ENCODE measurements around the gene GUCD1.
"Not testable (repeated sequence)": the region's sequence is repeated elsewhere in the genome, so short reads cannot be mapped to it uniquely, and the experiment has no call there.

The GUCD1 gene

DNA sequence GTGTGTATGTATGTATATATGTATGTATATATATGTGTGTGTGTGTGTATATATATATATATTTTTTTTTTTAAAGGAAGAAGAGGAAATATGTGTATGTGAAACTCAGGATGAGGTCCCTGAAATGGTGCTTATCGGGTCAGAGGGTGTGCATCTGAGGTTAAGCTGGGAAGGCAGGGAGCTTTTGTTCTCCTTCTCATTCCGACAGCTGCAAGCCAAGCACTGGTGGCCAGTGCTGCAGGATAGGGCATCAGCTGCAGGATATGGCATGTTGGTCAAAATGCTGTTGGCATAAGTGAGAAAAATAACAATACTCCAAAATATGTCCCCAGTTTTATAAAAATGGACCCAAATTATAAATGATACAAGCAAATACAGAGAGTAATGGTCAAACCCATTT, 8.3 kb upstream of the GUCD1 start:
- no peak for DNase-seq

GRCh38 chr22:24559471-24559870, 4.5 kb upstream of the GUCD1 start:
- DNase-seq, result no peak

DNA sequence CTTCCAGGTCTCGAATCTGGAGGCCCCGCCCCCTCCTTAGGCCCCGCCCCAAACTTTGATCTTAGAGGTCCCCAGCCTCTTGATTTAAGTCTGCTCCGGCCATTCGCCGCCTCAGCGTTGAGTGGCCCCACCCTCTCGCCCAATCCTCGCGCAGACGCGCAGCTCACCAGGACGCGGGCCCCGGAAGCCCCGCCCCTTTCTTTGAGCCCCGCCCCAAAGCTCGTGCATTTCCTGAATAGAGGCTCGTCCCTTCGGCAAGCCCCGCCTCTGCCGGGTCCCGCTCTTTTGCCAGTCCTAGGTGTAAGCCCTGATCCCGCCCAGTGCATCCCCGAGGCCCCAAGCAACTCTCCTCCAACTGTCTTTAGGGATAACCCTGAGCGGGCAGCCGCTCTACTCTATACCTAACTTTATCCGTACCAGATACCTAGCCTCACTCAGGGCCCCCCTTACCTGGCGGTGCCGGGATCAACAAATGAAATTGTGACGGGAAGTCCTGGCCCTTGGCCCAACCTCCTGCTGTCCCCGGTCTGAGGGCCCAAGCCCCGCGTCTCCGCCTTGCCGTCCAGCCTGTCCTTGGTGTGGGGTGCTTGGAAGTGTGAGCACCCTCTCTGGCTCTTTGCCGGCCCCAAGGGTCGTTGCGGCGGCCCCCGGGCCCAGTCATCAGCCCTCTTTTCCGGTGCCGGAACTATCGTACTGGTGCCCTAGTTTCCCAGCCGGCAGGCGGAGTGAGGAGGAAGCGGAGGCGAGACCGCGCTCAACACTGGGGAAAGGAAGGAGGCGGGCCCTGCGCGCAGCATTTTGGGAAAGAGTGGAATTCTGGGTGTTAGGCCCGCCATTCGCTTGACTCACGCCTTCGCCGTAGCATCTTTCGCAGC, 464 bp upstream of the GUCD1 start, which contains the start of gene SNRPD3:
TSS of gene SNRPD3 (plus strand) at position 835 of the 875 bp plus-strand sequence. CDS start 1,676 bp downstream, outside the sequence.
- peak; percentile 97 for DNase-seq

GRCh38 chr22:24553597-24554312, 1.2 kb downstream of the GUCD1 start:
- no peak for DNase-seq

DNA sequence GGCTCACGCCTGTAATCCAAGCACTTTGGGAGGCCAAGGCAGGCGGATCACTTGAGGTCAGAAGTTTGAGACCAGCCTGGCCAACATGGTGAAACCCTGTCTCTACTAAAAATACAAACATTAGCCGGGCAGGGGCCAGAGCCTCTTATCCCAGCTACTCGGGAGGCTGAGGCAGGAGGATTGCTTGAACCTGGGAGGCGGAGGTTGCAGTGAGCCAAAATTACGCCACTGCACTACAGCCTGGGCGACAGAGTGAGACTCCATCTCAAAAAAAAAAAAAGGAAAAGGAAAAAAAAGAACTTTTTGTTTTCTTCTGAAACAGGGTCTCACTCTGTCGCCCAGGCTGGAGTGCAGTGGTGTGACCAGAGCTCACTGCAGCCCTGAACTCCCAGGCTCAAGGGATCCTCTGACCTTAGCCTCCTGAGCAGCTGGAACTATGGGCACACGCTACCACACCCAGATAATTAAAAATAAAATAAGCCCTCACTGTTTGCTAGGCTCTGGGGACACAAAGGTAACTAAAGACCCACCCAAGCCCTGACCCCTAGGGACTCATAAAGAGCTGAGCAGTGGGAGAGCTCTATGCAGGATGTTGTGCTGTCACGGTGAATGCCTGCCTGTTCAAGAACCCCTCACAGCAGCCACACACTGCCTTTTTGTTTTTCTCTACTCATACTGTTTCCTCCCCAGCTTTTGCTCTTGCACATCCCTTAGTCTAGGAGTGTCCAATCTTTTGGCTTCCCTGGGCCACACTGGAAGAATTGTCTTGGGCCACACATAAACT, 2.2 kb downstream of the GUCD1 start:
- DNase-seq, result not testable (repeated sequence)

DNA sequence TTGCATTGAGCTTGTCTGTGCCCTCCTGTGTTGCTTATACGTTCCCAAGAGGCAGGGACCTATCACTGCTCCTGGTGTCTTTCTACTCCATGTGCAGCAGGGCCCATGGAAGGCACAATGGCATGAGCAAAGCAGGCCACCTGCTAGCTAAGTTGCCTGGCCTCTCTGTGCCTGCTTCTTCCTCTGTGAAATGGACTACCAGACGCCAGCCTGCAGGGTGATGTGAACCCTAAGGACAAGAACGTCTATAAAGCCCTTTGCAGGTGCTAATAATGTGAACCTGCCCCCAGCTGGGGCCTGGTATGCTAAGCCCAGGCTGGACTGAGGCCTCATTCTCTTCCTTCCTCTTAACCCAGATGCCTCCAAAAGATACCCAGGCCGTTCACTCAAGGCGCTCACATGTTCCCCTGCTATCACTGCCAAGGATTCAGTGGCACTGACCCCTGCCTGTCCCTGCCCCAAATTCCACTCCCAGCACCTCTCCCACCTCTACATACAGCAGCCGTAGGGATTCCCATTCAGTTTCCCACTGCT, 4.0 kb downstream of the GUCD1 start:
- DNase-seq, result no peak

DNA sequence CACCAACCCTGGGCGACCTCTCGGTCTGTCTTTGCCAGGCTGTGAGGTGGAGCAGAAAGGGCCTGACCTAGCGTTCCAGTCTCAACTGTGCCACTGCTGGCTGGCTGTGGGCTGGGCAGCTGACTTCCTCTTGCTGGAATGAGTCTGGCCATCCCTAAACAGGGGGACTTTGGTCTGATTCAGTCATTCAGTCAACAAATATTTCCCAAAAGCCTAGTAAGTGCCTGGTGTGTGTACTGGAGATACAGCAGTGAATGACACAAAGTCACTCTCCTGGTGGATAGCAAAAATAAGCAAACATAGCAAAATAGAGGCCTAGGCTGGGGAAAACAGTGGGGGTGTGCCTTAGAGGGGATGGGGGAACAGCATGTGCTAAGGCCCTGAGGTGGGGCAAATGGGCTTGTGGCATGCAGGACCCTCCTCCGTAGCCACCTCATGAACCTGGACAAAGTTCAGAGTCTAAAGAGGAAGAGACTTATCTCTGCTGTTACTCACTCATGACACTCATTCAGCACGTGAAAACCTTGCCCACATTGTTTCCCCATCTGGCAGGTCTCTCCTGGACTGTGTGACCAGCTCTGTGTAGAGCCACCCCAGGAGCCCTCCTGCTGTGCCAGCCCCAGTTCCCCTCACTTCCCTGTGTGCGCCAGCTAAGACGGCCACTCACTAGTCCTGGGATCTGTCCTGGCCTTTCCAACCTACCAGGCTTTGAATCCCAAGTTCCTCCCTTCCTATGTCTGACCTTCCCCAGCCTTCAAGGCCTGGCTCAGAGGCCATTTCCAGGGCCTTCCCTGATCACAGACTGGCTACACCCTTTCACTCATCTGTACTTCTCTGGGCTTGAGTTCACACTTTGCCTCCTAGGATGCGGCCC, 4.7 kb downstream of the GUCD1 start:
- DNase-seq, result no peak

DNA sequence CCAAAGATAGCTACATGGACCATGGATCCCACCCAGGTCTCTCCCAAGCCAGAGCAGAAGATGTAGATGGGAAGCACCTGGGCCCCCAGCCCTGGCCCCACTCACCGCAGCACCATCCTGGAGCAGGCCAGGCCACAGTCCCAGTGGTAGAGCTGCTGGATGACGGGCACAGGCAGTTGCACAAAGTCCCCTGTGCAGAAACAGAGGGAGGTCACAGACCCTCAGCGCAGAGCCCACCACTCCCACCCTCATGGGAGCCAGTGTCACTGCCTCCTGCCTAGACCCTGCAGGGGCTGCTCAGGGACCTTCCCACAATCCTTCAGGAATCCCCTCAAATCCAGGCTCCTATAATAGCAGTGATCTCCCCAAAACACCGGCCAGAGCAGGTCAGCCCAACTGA, 6.1 kb downstream of the GUCD1 start:
- DNase-seq, result no peak

DNA sequence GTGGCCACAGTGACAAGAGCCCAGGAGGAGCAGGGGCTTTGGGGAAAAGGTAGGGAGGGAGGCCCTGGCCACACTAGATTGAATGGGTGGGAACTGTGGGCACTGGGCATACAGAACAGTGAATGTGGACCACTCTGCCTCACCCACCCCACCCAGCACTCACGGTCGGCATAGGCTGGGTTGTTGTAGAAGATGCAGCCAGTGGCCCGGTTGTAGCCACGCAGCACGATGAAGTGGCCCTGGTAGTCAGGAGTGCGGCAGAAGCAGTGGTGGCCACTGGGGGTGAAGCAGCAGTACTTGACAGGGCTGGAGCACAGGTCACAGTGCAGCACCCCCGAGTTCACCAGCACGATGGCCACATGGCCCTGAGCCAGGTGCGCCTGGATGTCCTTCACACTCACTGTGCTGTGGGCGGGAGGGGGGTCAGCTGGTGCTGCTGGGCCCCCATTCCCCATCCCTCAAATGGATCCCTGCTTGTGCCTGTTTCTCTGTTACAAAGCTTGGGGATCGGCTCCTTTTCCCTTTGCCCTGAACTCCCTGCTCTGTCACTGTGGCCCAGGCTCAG, 11.2 kb downstream of the GUCD1 start:
- no peak for DNase-seq

- DNase-seq, result no peak
These were observed 11.7 kb downstream of the GUCD1 start for GRCh38 chr22:24543185-24543601.

GRCh38 chr22:24542641-24543040, 12.3 kb downstream of the GUCD1 start:
- DNase-seq, result no peak

DNA sequence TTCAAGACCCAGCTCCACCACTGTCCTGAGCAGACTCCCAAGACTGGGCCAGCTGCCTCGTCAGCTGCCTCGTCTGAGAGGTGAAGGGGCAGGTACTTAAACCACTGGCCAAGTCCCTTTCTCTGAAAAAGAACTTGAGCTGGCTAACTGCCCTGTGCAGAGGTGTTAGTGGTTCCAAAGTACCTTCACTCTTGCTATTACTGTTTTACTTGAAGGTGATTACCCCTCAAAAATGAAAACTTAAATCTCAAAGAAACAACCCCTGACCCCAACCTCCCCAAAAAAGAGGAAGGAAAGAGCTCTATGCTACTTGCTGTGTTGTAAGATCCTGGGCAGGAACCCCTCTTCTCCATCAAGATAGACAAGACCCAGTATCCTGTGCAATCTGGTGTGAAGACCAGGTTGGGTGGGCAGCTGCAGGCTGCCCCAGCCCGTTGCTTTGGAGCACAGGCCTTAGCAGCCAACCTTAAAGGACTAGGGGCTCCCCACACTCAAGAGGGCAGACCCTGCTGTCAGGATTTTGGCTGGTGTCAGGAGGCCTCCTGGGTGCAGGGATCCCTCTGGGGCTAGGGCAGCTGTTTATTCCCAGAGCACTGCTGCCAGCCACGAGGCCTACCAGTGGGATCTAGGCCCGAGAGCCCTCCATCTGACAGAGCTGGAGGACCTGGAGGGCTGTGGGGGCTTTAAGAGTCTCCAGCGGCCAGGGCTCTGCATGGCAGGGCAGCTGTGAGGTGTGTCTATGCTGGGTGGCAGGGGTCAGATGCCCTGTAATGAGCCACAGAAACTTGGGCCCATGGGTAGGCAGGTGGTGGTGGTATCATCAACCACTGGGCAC, 13.0 kb downstream of the GUCD1 start:
- no peak for DNase-seq

GRCh38 chr22:24540470-24540869, 14.5 kb downstream of the GUCD1 start:
- DNase-seq, result no peak

GRCh38 chr22:24536089-24536488, 18.8 kb downstream of the GUCD1 start:
- no peak for DNase-seq

GRCh38 chr22:24535348-24535747, 19.6 kb downstream of the GUCD1 start:
- no peak for DNase-seq

DNA sequence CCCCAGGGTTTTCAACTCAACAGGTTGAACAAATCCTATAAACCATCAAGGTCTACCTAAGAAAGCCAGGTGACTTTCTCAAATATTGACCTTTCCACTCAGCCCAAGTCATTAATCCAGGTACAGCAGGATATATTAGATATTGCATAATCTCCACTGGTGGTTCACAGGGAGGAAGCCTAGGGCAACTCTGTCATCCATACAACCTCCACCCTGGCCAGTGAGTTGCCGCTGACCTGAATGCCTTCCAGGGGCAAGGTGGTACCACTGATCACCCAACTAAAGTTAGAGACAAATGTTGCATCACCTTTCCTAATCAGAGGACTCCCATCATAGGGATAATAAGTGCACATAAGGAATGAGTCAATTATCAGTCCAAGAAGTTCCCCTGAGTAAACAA, 22.9 kb downstream of the GUCD1 start:
- no peak for DNase-seq

- DNase-seq, result not testable (repeated sequence)
These were observed 24.0 kb downstream of the GUCD1 start for GRCh38 chr22:24530968-24531367.

GRCh38 chr22:24529898-24530297, 25.0 kb downstream of the GUCD1 start:
- DNase-seq, result no peak

GRCh38 chr22:24526191-24526590, 28.7 kb downstream of the GUCD1 start:
- no peak for DNase-seq

DNA sequence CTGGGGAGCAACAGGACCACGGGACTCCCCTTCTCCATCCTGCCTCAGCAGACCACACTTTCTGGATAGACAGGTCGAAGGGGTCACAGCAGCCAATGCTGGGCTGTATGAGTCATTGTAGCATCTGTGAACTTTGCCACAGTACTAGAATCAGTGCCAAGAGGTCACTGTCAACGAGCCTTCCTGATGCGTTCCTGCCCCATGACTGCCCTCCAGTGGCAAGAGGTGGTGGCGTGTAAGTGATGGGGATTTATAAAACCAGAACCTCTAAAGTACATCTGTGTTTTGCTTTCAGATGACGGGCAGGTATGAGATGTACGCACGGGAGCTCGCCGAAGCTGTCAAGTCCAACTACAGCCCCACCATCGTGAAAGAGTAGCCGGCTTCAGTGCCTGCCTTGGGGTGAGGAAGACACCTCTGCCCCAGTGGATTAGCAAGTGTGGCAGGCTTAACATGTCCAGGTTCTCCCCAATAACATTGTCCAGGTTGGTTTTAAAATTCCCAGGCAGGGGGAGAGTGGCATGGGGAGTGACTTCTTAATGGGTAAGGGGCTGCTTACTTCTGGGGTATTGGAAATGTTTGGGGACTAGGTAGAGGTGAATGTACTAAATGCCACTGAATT, 29.4 kb downstream of the GUCD1 start:
- peak; percentile 44 for DNase-seq

All from T1000 (cell line).